GM21447 (cell line): ENCODE results near the gene FBXO24.
"Not testable (repeated sequence)": the region's sequence is repeated elsewhere in the genome, so short reads cannot be mapped to it uniquely, and the experiment has no call there.

Source experiments
- ATAC-seq: cut with Tn5 transposase; IDR thresholded peaks from one replicate; pipeline ENCODE4 v1.9.1; 2021; ENCODE audit not compliant: unreplicated experiment

Gene FBXO24, protein sequence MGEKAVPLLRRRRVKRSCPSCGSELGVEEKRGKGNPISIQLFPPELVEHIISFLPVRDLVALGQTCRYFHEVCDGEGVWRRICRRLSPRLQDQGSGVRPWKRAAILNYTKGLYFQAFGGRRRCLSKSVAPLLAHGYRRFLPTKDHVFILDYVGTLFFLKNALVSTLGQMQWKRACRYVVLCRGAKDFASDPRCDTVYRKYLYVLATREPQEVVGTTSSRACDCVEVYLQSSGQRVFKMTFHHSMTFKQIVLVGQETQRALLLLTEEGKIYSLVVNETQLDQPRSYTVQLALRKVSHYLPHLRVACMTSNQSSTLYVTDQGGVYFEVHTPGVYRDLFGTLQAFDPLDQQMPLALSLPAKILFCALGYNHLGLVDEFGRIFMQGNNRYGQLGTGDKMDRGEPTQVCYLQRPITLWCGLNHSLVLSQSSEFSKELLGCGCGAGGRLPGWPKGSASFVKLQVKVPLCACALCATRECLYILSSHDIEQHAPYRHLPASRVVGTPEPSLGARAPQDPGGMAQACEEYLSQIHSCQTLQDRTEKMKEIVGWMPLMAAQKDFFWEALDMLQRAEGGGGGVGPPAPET

DNA sequence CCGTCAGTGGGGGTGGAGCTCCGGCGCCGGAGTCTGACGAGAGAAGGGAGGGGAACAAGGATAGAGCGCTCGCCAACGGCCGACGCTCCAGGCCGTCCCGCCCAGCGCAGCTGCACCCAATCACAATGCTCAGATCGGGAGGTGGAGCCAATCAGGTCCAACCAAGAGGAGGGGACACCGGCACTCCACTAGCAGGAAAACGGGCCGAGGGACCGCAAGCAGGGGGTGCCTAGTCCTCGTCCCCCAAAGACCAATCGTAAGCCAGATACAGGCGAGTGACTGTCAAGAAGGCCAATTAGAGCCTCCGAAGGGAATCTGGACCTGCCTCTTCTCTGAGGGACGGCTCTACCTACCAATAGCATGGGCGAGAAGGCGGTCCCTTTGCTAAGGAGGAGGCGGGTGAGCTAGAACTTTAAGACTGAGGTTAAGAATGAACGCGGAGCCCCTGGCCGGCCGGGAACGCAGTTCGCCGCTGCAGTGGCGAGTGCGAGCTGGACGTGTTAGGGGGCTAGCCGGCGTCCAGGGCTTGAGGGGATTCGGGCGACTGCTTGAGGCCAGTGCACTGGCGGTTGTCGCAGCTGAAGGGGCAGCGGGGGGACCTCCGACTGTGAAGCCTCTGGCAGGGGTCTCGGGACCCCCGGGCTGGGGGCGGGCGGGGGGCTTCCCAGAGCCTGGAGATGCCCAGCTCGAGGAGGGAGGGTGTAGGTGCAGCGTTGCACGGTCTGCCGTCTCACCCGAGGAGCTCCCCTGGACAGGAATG, at the start of gene FBXO24:
Gene FBXO24, plus strand, starts transcription at position 63 of the 760 bp plus-strand sequence. Its CDS starts 298 bp downstream, at position 361.
- ATAC-seq, result peak; percentile 79

DNA sequence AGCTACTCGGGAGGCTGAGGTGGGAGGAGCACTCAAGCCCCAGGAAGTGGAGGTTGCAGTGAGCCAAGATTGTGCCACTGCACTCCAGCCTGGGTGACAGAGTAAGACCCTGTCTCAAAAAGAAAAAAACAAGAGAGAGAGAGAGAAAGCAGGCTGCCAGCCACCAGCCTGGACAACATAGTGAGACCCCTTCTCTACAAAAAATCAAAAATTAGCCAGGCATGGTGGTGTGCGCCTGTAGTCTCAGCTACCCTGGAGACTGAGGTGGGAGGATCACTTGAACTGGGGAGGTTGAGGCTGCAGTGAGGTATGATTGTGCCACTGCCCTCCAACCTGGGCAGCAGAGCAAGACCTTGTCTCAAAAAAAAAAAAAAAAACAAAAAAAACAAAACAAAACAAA, 49.4 kb upstream of the FBXO24 start:
- not testable (repeated sequence) for ATAC-seq

DNA sequence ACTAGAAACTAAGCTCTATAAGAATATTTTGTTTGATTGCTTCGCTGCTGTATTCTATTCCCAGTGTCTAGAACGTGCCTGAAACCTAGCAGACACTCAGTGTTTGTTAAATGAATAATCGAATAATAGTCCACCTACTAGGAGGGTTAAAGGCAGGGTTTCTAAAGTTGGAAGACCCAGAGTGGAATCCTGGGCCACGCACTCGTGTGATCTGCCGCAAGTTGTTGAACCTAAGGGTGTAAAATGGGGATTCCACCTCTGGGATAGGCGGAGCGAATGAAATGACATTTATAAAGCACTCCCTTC, 47.8 kb upstream of the FBXO24 start:
- no peak for ATAC-seq

DNA sequence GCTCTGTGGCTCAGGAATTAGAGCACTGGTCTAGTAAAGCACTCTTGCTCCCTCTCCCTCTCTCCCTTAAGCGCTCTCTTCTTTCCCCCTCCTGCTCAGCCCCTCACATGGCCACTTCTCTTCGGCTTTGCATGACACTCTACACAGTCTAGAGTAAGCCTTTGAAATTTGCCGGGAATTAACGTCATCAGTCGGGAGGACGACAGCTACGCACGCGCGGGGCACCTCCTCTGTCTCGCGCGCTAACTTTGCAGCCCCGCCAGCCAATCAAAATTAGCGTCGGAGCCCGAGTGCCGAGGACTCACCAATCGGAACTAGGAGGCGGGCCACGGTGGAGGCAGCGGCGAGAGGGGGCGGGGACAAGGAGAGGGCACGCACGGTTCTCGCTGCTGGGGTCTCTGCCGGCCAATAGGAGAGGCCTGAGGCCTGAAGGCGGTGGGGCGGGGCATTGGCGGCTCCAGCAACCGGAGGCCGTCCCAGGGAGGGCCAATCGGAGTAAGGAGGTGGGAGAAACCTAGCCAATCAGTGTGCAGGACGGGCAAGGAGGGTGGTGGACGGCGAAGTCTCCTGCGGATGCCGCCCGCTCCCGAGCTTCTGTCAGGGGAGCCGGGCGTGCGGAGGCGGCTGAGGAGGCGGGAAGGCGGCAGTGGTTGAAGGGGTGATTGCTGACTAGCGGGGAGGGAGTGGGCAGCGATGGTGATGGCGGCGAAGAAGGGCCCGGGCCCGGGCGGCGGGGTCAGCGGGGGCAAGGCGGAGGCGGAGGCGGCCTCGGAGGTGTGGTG, 47.3 kb upstream of the FBXO24 start, which contains the start of gene AGFG2:
Gene AGFG2, plus strand, starts transcription at position 550 of the 782 bp plus-strand sequence. Its CDS starts 144 bp downstream, at position 694.
- peak; percentile 96 for ATAC-seq

DNA sequence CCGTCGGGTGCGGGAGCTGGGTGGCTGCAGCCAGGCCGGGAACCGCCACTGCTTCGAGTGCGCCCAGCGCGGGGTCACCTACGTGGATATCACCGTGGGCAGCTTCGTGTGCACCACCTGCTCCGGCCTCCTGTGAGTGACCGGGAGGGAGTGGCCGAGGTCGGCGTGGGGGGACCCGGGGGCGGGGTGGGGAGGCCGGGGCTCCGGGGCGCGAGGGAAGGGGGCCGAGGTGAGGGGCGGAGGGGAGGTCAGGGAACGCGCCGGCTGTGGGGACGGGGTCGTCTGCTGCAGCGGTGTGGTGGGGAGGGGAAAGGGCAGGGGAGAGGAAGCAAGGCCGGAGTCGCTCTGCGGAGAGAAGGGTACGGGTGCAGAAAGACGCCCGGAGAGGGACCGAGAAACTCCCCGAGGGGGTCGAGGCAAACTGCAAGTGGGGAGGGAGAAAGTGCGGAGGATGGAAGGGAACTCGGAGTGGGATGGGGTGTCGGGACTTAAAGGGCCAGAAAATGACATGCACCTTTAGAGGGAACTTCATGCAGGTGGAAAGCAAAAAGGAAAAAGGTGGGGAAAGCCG, 46.6 kb upstream of the FBXO24 start:
- peak; percentile 4 for ATAC-seq

DNA sequence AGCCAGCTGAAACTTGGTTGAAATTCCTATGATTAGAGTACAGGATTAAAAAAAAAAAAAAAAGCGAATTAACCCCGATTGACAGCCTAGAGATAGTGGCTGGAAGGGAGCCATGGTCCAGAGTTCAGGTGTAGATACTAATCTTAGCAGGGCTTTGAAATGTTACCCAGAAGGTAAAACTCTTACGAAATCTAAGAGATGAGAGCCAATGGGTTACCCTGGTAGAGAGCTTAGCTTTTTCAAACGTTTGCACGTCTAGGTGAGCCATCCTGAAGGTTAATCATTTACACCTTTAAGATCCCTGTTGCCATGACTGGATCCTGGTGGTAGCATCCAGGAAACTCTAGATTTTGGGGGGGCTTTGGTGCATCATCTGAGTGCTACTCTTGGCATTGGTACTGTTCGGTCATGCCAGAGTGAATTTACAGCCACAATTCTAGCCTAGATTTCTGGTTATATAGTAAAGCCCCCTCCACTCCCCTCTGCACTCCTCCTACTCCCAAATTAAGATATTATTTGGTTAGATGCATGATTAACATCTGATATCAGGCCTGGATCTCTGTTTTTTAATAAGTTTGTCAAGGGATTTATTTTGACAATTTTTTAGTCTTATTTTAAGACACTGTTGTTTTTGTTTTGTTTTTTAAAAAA, 45.9 kb upstream of the FBXO24 start:
- no peak for ATAC-seq

DNA sequence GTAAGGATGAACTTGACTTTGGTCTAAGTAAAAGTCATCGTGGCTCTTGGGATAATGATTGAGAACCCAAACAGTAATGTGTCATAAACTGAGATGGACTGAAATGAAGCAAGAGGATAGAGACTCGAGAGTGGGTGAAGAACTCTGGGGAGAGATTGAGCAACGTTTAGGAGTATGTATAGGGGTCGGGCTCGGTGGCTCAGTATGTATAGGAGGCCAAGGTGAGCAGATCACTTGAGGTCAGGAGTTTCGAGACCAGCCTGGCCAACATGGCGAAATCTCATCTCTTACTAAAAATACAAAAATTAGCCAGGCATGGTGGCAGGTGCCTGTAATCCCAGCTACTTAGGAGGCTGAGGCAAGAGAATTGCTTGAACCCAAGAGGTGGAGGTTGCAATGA, 44.8 kb upstream of the FBXO24 start:
- not testable (repeated sequence) for ATAC-seq

DNA sequence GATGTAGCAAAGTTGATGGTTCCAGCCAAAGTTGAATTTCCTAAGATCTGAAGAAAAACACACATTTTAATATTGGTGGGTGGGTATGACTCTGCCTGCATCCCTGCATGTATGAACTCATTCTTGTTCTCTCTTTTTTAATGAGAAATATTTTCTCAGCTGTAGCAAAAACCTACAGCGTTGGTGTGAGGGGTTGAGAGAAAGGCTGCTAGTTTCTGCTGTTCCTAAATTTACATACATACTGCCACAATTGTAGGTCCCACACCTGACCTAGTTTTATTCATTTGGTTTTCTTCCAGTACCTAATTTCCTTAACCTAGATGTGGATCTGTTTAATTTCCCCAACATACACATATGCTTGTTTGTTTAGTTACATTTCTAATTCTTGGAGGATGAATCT, 42.5 kb upstream of the FBXO24 start:
- no peak for ATAC-seq

DNA sequence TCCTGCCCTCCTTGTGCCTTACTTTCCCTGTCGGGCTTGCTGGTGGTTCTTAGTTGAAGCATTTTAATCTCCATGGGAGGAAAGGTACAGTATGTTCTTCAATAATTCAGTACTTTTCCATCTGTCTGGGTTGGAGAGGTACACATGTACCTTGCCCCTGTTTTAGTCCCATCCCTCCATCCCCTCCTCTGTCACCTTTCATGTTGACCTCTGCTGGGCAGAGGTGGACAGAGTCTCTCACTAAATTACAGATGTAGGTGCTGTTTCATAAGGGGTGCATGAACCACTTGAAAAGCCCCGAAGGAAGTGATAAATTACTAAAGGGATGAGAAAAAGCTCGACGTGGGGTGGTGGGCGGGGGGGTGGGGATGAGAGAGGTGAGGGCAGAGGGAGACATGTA, 41.7 kb upstream of the FBXO24 start:
- ATAC-seq, result no peak

DNA sequence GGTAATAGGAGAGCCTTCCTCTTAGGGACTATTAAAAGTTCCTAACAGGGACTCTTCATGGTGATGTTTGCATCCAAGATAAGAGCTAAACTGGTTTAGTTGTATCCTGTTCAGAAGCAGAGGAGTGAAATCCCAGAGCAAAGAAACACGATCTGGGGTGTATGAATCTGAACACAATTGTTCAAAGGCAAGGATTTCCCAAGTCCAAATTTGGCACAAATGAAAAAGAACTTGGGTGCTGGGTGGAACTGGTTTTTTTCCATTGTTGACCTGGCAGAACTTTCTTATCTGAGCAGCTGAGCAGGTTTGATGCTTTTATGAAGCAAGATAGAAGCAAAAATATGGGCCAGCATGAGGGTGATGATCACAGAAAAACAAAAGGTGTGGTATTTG, 41.2 kb upstream of the FBXO24 start:
- no peak for ATAC-seq

DNA sequence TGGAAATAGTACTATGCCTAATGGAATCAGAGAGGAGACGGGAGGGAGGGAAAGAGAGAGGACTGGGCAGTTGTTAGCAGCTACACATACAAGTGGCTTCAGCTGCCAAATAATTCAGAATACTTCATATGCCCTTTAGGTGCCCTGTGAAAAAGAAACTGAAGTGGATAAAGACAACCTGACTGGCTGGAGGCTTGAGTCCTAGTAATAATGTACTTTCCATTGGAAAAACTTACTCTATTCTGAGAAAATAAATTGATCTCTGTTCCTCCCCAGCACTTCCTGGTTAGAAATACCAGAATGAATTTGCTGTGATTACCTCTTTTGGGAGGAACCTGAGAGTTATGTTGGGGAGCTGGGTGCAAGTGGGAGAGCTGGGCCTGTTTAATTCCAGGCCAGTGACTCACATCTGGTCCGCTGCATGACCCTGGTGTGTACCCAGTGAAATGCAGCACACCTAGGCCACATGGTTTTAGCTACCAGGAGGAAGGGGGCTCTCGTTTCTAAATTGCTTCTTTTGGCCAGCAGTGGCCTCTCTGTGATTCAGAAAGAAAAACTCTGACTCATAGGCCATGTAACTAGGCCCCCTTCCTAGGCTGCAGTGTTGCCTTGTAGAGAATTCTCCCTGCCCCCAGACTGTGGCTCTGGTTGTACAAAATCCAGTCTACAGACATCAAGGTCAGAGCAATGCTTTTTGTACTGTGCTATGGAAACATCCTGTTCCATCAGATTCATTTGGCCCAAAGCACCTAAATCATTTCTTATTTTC, 40.6 kb upstream of the FBXO24 start:
- peak; percentile 58 for ATAC-seq

DNA sequence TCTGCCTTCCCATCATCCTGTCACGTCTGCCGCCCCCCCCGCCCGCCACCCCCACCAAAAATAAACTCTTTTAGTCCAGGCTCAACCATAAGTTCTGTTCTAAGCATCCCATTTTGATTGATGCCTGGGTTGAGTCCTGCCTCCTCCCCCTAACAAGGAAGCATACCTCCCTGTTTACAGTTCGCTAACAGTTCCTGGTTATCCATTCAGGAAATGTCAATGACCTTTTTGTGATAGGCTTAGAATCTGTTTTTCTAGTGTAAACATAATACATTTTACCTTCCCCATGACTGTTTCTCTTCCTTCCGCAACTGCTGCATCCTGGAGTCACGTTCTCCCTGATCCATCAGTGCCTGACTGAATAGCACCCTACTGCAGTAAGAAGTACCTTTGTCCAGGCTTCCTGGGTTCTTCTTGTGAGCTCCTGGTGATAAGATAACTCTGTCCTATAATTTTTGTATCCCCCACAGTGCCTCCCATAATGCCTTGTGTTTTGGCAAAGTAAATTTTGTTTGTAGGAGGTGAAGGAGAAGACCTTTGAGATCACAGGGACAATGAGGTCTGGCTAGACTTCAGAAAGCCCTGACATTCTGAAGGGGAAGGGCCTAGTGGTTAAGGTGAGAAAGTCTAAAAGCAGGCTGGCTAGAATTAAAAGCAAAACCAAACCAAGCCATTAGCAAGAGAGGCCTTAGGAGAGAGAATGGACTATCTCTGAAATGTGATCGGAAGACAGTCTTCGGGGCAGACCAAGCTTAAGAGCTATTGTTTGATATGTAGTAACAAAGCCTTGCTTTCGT, 39.8 kb upstream of the FBXO24 start:
- ATAC-seq, result peak; percentile 52

DNA sequence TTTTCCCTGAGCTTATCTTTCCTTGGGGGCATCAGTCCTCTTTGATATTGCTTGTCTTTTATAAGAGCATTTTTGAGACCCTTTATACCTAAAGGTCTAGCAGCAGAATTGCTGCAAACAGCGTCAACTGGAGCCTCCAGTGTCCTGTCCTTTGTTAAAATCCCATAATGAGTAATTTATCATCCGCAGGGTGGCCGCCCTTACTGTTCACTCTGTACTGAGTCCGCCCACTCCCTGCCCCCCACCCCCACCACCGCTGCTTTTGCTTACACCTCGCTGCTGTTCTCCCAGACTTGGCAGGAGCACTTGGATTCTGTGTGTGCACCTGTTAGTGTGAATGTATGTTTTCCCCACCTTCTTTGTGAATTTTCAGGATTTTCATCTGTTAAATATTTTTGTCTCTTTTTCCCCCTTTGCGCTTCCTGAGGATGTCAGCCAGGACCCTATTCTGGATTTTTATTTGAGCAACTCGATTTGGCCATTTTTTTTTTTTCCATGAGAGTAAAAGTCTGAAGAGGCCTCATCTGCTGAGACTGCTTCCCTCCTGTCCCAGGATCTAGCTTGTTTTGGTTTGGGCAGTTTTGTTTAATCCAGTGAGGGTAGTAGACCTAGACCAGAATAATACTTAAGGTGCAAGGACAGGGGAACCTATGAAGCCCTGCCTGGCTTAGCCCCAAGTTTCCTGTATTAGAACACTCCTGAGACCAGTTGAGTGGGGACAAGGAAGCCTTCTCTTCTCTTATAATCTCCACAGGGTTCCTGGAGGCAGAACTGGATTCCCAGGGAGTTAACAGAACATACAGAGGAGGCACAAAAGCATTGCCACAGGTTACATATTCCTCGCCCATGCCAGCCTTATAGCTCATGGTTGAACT, 39.0 kb upstream of the FBXO24 start:
- no peak for ATAC-seq

DNA sequence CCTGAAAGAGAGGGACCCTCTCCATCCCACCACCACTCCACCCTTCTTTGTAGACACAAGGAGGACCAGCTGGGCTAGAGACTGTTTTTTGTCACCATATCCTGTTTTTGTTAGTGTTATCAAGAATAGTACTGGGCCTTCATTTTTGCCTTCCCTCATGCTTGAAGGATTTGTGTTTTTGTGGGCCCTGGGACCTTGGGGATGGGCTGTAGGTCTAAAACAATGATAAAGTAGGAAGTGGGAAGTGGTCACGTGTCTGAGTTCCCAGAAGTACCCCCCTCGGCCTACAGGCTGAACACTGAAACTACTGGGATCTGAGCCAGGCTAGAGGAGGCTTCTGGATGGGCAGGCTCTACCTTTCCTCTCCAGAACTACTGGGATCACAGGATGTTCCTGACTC, 38.3 kb upstream of the FBXO24 start:
- ATAC-seq, result no peak

DNA sequence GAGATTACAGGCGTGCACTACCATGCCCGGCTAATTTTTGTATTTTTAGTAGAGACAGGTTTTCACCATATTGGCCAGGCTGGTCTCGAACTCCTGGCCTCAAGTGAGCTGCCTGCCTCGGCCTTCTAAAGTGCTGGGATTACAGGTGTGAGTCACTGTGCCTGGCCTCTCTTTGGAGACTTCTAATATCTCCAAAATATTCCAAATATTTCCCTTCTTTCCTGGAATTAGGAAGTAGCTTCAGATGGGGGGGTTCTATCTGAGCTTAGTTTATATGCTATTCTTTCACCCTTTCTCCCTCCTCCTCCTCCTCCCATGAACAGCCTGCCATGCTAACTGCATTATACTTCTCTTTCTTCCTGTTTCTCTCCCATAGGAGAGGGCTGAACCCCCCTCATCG, 37.7 kb upstream of the FBXO24 start:
- ATAC-seq, result not testable (repeated sequence)

DNA sequence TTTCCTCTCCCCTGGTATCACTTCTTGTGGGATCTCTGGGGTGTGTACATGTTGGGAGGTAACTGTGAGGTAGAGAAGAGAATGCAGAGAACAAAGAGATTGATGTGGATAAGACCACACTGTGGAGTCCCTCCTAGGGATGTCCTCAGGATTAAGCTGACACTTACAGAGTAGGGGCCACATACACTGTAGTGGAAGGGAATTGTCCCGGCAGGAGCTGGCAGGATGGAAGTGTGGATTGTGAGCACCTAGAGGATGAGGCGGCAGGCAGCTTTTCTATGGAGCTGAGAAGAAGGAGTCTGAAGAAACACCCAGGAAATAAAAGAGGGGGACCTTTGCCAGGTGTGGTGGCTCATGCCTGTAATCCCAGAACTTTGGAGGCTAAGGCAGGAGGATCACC, 33.6 kb upstream of the FBXO24 start:
- no peak for ATAC-seq

DNA sequence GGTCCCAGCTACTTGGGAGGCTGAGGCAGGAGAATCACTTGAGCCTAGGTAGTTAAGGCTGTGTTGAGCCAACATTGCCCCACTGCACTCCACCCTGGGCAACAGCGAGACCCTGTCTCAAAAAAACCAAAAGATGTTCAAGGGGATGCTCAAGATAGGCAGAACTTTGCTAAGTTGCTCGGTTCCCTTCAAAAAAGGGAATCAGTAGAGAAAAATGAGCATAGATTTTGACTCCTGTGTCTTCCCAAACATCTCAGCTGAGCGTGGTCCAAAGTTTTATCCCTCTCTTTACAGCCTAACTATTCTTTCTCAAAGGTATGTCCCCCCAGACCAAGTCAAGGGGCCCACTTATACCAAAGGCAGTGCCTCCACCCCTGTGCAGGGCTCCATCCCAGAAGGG, 33.1 kb upstream of the FBXO24 start:
- no peak for ATAC-seq

DNA sequence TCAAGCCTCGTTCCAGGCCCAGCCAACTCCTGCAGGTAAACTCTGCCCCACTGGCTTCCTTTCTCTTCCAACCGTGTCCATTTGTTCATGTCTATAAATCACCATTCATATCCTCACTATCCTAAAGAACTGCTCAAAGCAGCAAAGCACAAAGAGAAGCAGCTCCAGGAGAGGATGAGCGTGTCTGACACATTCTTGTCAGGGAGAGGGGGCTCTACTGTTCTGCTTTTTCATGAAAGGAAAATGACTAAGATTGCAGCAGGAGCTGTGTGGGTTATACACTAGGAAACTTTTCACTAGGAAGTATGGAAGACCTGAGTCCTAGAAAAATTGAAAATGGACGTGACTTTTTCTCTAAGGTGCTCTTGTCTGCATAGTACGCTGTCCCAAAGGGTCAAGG, 30.4 kb upstream of the FBXO24 start:
- no peak for ATAC-seq
